H1 (cell line): Measurements from ENCODE around the gene SLC38A8. TPM values are rescaled to one million over a fixed set of nuclear protein-coding genes. Genes with fewer than 3 reads are reported as not detected.

Experiments
- CBX5 ChIP-seq: fragments of 300-800, 300-1000 bp; sonication (generic); IDR thresholded peaks from 2 replicates; pipeline ENCODE4 v1.7.1; 2016; ENCODE audit warnings: antibody characterized with exemption, low read length, low read depth
- GTF2F1 ChIP-seq: IDR thresholded peaks from 2 replicates; pipeline ENCODE4 v1.6.1; 2012; ENCODE audit warnings: low read depth, low read length, improper control_type of control experiment, borderline replicate concordance
- HDAC6 ChIP-seq: IDR thresholded peaks from one replicate; pipeline ENCODE4 v1.7.1; 2012; ENCODE audit warnings: low read depth, mild to moderate bottlenecking, inconsistent platforms, low read length, moderate library complexity
- NRF1 ChIP-seq: IDR thresholded peaks from 2 replicates; pipeline ENCODE4 v1.6.1; 2011; ENCODE audit warnings: mild to moderate bottlenecking, low read depth, low read length, improper control_type of control experiment
- SUZ12 ChIP-seq: fragments of 200-600 bp; sonication (generic); IDR thresholded peaks from 2 replicates; pipeline ENCODE4 v1.6.1; 2012; ENCODE audit warnings: mild to moderate bottlenecking, inconsistent platforms, low read length, moderate library complexity, mixed read lengths
- polyA plus RNA-seq, 7 experiments: library from polyadenylated mRNA; depleted of rRNA in 3 of 7; stranded (reverse) in 5 of 7; unstranded in 2 of 7; fragments of >200 nt in 5 of 7; fragments of 200-250 nt in 2 of 7; gene quantifications; 1 replicate in 5 of 7; 2 replicates in 1 of 7; 4 replicates in 1 of 7; pipeline versions ENCODE4 v1.2.1 to v1.2.3, GENCODE V29; 2011 to 2013; ENCODE audit warnings: missing spikeins in 2 of 7, mixed read lengths in 2 of 7
- total RNA-seq: library from RNA; stranded (reverse); fragmentation: NEBNext Ultra II Directional; extraction: Animal tissue kit (Norgen Biotek cat#: 25700); gene quantifications from 2 replicates; pipeline ENCODE4 v1.2.1, GENCODE V29; 2021

Gene SLC38A8
- total and polyA plus RNA-seq, 2 of the 8 experiments (the other 6 are each of a cell fraction or from before 2014, with no cell fraction given), result 0.08 TPM; not detected in 1

DNA sequence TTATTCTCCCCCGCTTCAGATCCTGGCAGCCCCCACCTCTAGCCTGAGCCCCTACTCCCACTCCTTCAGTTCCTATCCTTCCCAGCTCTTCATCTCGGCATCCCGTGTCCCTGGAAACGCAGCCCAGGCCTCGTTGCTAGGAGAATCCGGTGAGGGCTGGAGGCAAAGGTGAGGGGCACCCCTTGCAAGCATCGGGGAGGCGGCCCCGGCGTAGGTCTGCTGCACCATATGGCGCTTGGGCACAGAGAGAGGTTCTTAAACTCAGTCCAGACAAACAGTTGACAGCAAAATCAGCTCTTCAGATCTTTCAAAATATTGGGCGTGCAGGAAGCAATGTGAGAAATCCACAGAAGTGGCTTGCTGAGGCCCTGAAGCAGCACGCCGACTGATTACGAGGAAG lies 15.0 kb downstream of the SLC38A8 start (continued):
- TF ChIP-seq HDAC6 (no peak), NRF1 (no peak), CBX5 (no peak), GTF2F1 (no peak), SUZ12 (no peak)
- TF ChIP-seq, all 59 proteins: peak for 0
